ENCODE data around the gene CELA1.

CELA1 gene

DNA sequence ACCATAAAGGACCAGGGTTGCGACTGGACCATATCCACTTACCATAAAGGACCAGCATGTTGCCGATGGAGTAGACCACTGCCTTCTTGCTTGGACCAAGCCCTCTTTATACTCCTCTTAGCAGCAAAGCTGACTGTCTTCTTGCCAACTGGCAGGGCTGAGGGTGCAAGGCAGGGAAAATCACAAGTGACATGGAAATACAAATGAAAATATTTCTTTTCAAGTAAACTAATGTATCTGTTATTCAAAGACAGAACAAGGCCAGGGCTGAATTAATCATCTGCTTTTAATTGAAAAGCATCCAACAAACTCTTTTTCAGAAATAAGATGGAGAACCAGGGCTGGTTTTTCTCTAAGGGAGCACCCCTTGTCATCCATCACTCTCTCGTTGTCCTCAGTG, at the start of gene CELA1:
Gene CELA1, minus strand, starts transcription at position 99 of the 400 bp plus-strand sequence. Its CDS starts 41 bp downstream, at position 58.
- no peak for DNase-seq (ENCODE audit: extremely low read depth in 1 of 2, low read depth in 1 of 2)

GRCh38 chr12:51395283-51396230, 49.1 kb upstream of the CELA1 start:
- DNase-seq (ENCODE audit: extremely low read depth in 1 of 2, low read depth in 1 of 2) = no peak

- DNase-seq (ENCODE audit: extremely low read depth in 1 of 2, low read depth in 1 of 2) = peak; percentile 23 to 48
Measured at GRCh38 chr12:51393676-51394545, 47.4 kb upstream of the CELA1 start.

- DNase-seq (ENCODE audit: extremely low read depth in 1 of 2, low read depth in 1 of 2) = no peak
Measured at GRCh38 chr12:51392556-51393237, 46.2 kb upstream of the CELA1 start.

- DNase-seq (ENCODE audit: extremely low read depth in 1 of 2, low read depth in 1 of 2) = peak; percentile 40 to 63
Measured at GRCh38 chr12:51391283-51392123, 45.0 kb upstream of the CELA1 start, which contains the start of gene GALNT6. GALNT6 (minus strand) TSS chr12:51391406; CDS start chr12:51379781, 11,625 bp downstream.

DNA sequence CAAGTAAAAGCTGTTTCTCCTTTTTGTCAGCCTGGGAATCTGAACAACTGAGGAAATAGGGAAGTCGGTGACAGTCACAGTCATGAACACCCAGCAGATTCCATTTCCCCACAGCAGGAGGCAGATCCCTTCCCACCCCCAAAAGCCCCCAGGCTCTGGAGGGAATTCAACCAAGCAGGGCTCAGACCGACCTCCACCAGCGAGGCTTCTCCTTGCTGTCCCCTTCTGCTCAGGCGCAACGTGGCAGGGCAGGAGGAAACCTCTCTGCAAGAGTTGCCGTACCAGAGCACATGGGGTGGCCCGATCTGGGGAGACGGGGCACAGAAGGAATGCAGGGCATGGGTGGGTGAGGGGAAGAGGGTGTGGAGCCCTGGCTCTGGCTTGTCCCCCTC, 44.4 kb upstream of the CELA1 start:
- no peak for DNase-seq (ENCODE audit: extremely low read depth in 1 of 2, low read depth in 1 of 2)

- no peak for DNase-seq (ENCODE audit: extremely low read depth in 1 of 2, low read depth in 1 of 2)
Measured at GRCh38 chr12:51390457-51390856, 44.0 kb upstream of the CELA1 start.

DNA sequence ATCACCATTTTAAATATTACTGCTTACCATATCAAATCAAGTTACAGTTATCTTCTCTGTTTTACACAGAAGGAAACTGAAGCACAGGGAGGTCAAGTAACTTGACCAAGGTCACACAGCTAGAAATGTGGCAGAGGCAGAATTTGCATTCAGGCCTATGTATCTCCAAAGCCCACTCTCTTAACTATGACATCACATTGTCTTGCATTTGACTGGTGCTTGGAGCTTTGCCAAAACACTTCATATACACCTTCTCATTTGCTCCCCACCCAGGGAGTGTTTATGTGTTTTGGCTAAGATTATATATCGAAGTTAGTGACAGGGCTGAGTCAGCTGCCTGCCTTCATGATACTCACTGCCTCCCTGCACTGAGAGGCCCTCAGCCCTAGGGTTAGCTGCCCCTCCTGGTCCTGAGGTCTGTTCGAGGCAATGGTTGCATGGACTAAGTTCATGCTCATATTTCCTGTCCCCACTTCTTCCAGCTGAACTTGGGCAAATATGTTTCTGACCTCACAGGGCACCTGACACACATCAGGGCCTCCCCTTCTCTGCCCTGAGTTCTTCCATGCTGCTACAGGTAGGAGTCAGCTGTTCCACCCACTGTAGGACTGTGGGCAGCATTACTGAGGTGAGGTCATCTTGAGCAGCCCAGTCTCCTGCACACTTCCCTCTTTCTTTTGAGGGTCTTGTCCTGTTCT, 43.0 kb upstream of the CELA1 start:
- DNase-seq (ENCODE audit: extremely low read depth in 1 of 2, low read depth in 1 of 2) = no peak

DNA sequence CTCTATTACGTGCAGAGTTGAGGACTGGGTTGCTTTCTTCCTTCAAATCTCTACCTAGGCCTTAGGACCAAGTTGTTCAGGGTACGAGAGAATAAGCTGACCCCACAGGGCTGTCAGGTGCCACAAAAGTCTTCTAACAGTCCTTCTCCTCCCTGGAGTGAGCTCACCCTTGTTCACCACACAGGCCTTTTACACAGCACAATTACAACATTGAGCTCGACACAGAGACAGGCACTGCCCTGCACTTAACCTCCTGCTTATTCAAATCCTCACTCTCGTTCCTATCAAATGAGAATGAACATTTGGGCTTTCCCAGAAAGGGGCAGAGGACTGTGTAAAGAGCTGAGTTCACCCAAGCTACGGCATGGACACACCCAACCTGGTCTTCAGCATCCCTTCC, 42.4 kb upstream of the CELA1 start:
- DNase-seq (ENCODE audit: extremely low read depth in 1 of 2, low read depth in 1 of 2) = no peak

DNA sequence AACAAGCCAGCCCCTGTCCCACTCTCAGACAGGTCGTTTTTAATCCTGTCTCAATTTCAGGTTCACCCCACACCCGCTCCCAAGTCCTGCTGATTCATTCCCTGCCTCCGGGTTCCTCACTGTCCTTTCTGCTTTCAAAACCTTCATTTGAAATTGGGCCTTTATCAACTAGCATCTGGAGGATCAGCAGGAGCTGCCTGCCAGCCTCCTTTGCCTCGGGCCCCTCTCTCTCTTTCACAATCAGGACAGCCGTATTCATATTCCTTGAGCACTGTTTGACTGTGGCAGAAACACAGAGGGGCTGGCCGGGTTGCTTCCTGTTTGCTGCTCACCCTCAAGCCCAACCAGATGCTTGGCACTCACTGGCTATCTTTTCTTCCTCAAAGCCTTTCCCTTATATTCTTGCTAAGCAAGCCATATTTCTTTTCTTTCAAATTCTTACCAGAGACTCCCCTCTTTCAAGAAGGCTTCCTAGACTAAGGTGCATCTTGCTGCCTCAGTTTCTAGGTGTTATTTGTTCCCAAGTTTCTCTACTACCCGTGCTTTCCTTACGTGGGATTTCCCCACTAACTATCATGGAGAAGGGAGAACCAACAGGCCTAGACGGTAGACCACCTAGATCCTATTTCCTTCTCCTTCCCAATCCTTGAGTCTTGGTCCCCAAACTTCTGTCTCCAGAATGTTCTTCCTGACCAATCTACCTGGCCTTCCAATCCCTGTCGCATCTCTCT, 41.8 kb upstream of the CELA1 start:
- DNase-seq (ENCODE audit: extremely low read depth in 1 of 2, low read depth in 1 of 2) = no peak

DNA sequence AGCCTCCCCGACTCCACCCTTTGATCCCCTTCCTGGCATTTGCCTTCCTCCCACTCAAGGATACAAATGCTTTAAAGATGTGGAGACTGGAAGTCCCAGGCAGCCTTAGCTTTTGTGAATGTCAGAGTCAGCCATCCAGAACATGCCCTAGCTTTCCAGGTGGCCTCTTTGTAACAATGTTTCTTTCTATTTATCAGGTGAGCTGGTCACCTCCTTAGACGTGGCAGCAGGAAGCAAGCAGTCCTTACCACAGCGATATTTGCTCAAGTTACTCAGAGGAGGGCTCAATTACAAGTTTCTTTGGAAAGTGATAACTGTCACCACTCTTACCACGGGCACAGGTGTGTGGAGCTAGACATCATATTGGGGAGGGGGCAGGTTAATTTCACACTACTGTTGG, 39.9 kb upstream of the CELA1 start:
- DNase-seq (ENCODE audit: extremely low read depth in 1 of 2, low read depth in 1 of 2) = no peak

- no peak for DNase-seq (ENCODE audit: extremely low read depth in 1 of 2, low read depth in 1 of 2)
Measured at GRCh38 chr12:51383269-51383905, 36.9 kb upstream of the CELA1 start.

DNA sequence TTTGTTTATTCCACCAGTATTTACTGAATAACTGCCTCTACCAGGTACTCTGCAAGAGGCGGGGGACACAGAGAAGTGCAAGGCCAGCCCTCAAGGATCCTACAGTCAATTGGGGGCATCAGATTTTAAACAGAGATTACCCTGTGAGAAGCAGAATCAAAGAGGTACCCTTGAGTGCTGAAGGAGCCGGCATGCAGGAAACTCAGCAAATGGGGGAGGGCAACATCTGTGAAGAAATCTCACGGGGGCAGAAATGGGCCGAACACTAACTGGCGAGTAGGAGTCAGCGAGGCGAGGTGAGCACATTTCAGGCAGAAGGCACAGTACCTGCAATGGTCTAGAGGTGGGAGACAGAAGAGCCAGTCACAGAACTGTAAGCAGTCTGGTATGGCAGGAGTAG, 35.7 kb upstream of the CELA1 start:
- DNase-seq (ENCODE audit: extremely low read depth in 1 of 2, low read depth in 1 of 2) = no peak

- DNase-seq (ENCODE audit: extremely low read depth in 1 of 2, low read depth in 1 of 2) = no peak
Measured at GRCh38 chr12:51381226-51382079, 35.0 kb upstream of the CELA1 start.

GRCh38 chr12:51379571-51379970, 33.1 kb upstream of the CELA1 start:
- DNase-seq (ENCODE audit: extremely low read depth in 1 of 2, low read depth in 1 of 2) = no peak

DNA sequence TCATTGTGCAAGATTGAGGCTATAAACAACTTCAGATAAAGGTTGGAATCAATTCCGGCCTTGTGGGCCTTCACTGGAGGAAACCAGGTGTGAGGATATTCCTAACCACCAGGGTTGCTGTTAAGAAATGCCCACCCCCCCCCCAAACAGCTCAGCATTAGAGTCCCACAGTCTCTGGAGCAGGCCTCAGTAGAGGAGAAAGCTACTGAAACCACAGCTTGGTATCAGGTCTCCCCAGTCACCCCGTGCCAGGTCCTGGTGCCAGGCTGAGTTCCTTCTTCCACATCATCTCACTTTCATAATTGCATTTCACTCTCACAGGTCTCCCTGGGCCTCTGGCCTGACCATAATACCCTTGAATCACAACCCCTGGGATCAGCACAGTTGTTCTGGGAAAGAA, 32.3 kb upstream of the CELA1 start:
- no peak for DNase-seq (ENCODE audit: extremely low read depth in 1 of 2, low read depth in 1 of 2)

Data from activated CD8-positive, alpha-beta memory T cell treated with anti-CD3 and anti-CD28 coated beads for 1 hour (primary cell).